ENCODE results near the gene AHCTF1.

- TF ChIP-seq CTCF (conservative IDR thresholded peaks at IDR 0.05; ENCODE audit: low read depth in 2 of 2), result no peak
- no peak for TF ChIP-seq POLR2AphosphoS5 (IDR thresholded peaks at IDR 0.05; ENCODE audit: low read depth)
- no peak for TF ChIP-seq ZNF114 (CRISPR knock-in tag; IDR thresholded peaks at IDR 0.05)
Observed at GRCh38 chr1:246978785-246979184, 47.0 kb upstream of the AHCTF1 start.

Data from GM23338 (cell line).